NCI-H1417 treated with DMSO at 0.1 percent for 48 hours (cell line): ENCODE measurements around the gene COPS6.

ENCODE experiments used
- DNase-seq: peaks from one replicate; lab custom pipeline; 2025; lab: John Stamatoyannopoulos, UW

Gene COPS6

GRCh38 chr7:100127866-100128636, 39.3 kb downstream of the COPS6 start:
- DNase-seq, result no peak

GRCh38 chr7:100128637-100128963, 39.8 kb downstream of the COPS6 start:
- no peak for DNase-seq

- peak; percentile 44 for DNase-seq
Measured at GRCh38 chr7:100130220-100130607, 41.4 kb downstream of the COPS6 start.

GRCh38 chr7:100130608-100131453, 42.1 kb downstream of the COPS6 start:
- no peak for DNase-seq

- DNase-seq, result no peak
Measured at GRCh38 chr7:100132126-100132525, 43.4 kb downstream of the COPS6 start.

- DNase-seq, result no peak
Measured at GRCh38 chr7:100132697-100133151, 44.0 kb downstream of the COPS6 start.

GRCh38 chr7:100137851-100138760, 49.3 kb downstream of the COPS6 start:
- DNase-seq, result no peak

GRCh38 chr7:100141555-100141949, 52.8 kb downstream of the COPS6 start:
- DNase-seq, result no peak
